K562 (cell line): ENCODE data around the gene SUB1. TPM values are rescaled to one million over a fixed set of nuclear protein-coding genes. Genes with fewer than 3 reads are reported as not detected.

Experiments used
- ATAC-seq: fragments of 200-7000 bp; cut with Tn5 transposase; 3 replicates; pipeline ENCODE4 v1.9.1; 2020; ENCODE audit warnings: moderate library complexity
- BruUV-seq: library from RNA; stranded (reverse); fragments of 400-500 nt; replicated peaks from 2 replicates; lab custom pipeline; 2021; lab: Mats Ljungman, UMichigan
- CTCF ChIA-PET: fragments of 300-600 bp; formaldehyde crosslinking; extraction: SDS; loops from one replicate; lab custom pipeline; 2021; ENCODE audit warnings: low intra/inter-chr PET ratio; lab: Yijun Ruan, JAX
- POLR2A ChIA-PET: fragments of 300-600, 350-650 bp; sonication (Branson Sonifier 250); formaldehyde crosslinking; extraction: SDS; loops from one replicate; lab custom pipeline; 2021; ENCODE audit warnings: antibody characterized with exemption, inconsistent platforms; lab: Yijun Ruan, JAX
- DNase-seq, 4 experiments: peaks; one replicate each; pipeline versions ENCODE4 v3.0.0 to v3.0.0-alpha.2; 2011 to 2018; ENCODE audit warnings: low spot score in 3 of 4, mixed read lengths in 3 of 4; ENCODE audit errors: extremely low read depth in 1 of 4
- FAIRE-seq: peaks from 2 replicates; lab custom pipeline; 2011; peaks lifted over from hg19 to GRCh38; lab: Jason Lieb, UNC
- H2AFZ ChIP-seq: 2 replicates; pipeline ENCODE4 v1.6.0; 2011; ENCODE audit warnings: low read depth, low read length, control low read depth, inconsistent platforms
- H3K27ac ChIP-seq: fragments of 200-600 bp; 3 replicates; pipeline ENCODE4 v1.8.0; 2011; ENCODE audit warnings: low read depth, mild to moderate bottlenecking, control low read depth, inconsistent platforms, low read length, moderate library complexity, mixed read lengths; ENCODE audit errors: extremely low read depth
- H3K27me3 ChIP-seq, 2 experiments: fragments of 300-600 bp in 1 of 2; 2 replicates in 1 of 2; 3 replicates in 1 of 2; pipeline versions ENCODE4 v1.6.0 to v1.8.0; 2011; ENCODE audit warnings: inconsistent platforms in 2 of 2, low read length in 2 of 2, mild to moderate bottlenecking in 1 of 2, mixed read lengths in 1 of 2, moderate library complexity in 1 of 2; ENCODE audit not compliant: control insufficient read depth in 2 of 2, insufficient read depth in 2 of 2
- H3K36me3 ChIP-seq: fragments of 300-600 bp; 3 replicates; pipeline ENCODE4 v1.8.0; 2011; ENCODE audit warnings: mild to moderate bottlenecking, low read length, inconsistent platforms; ENCODE audit not compliant: control insufficient read depth, insufficient read depth
- H3K4me1 ChIP-seq, 2 experiments: fragments of 200-600 bp in 1 of 2; replicated peaks in 1 of 2; 2 replicates in 1 of 2; 3 replicates in 1 of 2; pipeline versions ENCODE4 v1.5.1 to v1.8.0; 2011; ENCODE audit warnings: inconsistent platforms in 2 of 2, low read length in 2 of 2, mild to moderate bottlenecking in 1 of 2, mixed read lengths in 1 of 2, moderate library complexity in 1 of 2; ENCODE audit not compliant: control insufficient read depth in 2 of 2, insufficient read depth in 2 of 2
- H3K4me2 ChIP-seq: 2 replicates; pipeline ENCODE4 v1.6.1; 2011; ENCODE audit warnings: low read length, control low read depth, inconsistent platforms, mixed read lengths; ENCODE audit not compliant: insufficient read depth
- H3K4me3 ChIP-seq: fragments of 200-600 bp; sonication (generic), shearing (Covaris generic); 2 replicates; pipeline ENCODE4 v1.5.1; 2016; ENCODE audit warnings: control low read depth, inconsistent platforms
- H3K79me2 ChIP-seq: fragments of 200-600 bp; 3 replicates; pipeline ENCODE4 v1.8.0; 2011; ENCODE audit warnings: low read length, inconsistent platforms; ENCODE audit not compliant: control insufficient read depth, insufficient read depth
- H3K9ac ChIP-seq, 2 experiments: 2 replicates each; pipeline versions ENCODE4 v1.6.0 to v1.6.1; 2011; ENCODE audit warnings: low read depth in 2 of 2, low read length in 2 of 2, control low read depth in 1 of 2, inconsistent platforms in 1 of 2, mild to moderate bottlenecking in 1 of 2, mixed read lengths in 1 of 2; ENCODE audit not compliant: insufficient read depth in 1 of 2
- H3K9me1 ChIP-seq: one replicate; pipeline ENCODE4 v1.6.0; 2011; ENCODE audit warnings: inconsistent platforms, mild to moderate bottlenecking, low read length, moderate library complexity; ENCODE audit not compliant: control insufficient read depth, insufficient read depth
- H3K9me3 ChIP-seq: replicated peaks from 2 replicates; pipeline ENCODE4 v1.5.1; 2011; ENCODE audit warnings: low read depth, low read length, inconsistent platforms; ENCODE audit not compliant: control insufficient read depth, insufficient read depth
- H4K20me1 ChIP-seq: replicated peaks from 2 replicates; pipeline ENCODE4 v1.6.1; 2011; ENCODE audit warnings: low read length, inconsistent platforms, mixed read lengths; ENCODE audit not compliant: control insufficient read depth, insufficient read depth
- BACH1 ChIP-seq: fragments of 200-800 bp; sonication (Bioruptor generic); IDR thresholded peaks from 2 replicates; pipeline ENCODE4 v1.6.1; 2016; ENCODE audit warnings: missing genetic modification characterization, missing compliant biosample characterization
- EHMT2 ChIP-seq: fragments of 450-650 bp; IDR thresholded peaks from 2 replicates; pipeline ENCODE4 v1.6.1; 2018; ENCODE audit warnings: antibody characterized with exemption
- GABPA ChIP-seq: fragments of 200-800 bp; sonication (Bioruptor generic); conservative IDR thresholded peaks from 2 replicates; pipeline ENCODE4 v1.6.1; 2016; ENCODE audit warnings: low read depth, missing genetic modification characterization, missing compliant biosample characterization
- HNRNPLL ChIP-seq: fragments of 200-400 bp; formaldehyde crosslinking; IDR thresholded peaks from 2 replicates; pipeline ENCODE4 v1.6.1; 2017; ENCODE audit warnings: low read length, low read depth, mild to moderate bottlenecking; ENCODE audit not compliant: poor library complexity, severe bottlenecking
- JUN ChIP-seq, 2 experiments: sonication (generic) in 1 of 2; formaldehyde crosslinking in 1 of 2; IDR thresholded peaks; 2 replicates each; pipeline versions ENCODE4 v1.6.1 to v1.8.0; 2012 to 2022; ENCODE audit warnings: borderline replicate concordance in 2 of 2, mild to moderate bottlenecking in 2 of 2, improper control_type of control experiment in 1 of 2, low read depth in 1 of 2, low read length in 1 of 2, missing genetic modification reagents in 1 of 2
- MITF ChIP-seq: IDR thresholded peaks from 2 replicates; pipeline ENCODE4 v1.6.1; 2014; ENCODE audit warnings: antibody characterized with exemption
- NFE2 ChIP-seq: IDR thresholded peaks from 2 replicates; pipeline ENCODE4 v1.6.1; 2014; ENCODE audit warnings: antibody characterized with exemption, low read depth
- PRMT5 ChIP-seq: sonication (generic); formaldehyde crosslinking; IDR thresholded peaks from 2 replicates; pipeline ENCODE4 v1.5.0; 2020; ENCODE audit warnings: missing genetic modification reagents
- SMAD2 ChIP-seq: fragments of 150-350 bp; IDR thresholded peaks from 2 replicates; pipeline ENCODE4 v1.6.1; 2014; ENCODE audit warnings: low read depth, mild to moderate bottlenecking, low read length
- STAG1 ChIP-seq: sonication (generic); formaldehyde crosslinking; IDR thresholded peaks from 2 replicates; pipeline ENCODE4 v1.5.0; 2020; ENCODE audit warnings: missing genetic modification reagents, borderline replicate concordance
- TGIF2 ChIP-seq: sonication (generic); formaldehyde crosslinking; IDR thresholded peaks from 2 replicates; pipeline ENCODE4 v1.8.1; 2022; ENCODE audit warnings: mild to moderate bottlenecking, missing genetic modification reagents, moderate library complexity
- TSHZ1 ChIP-seq: fragments of 250-450 bp; sonication (Bioruptor Pico); IDR thresholded peaks from 2 replicates; pipeline ENCODE4 v1.4.0; 2020; ENCODE audit warnings: mild to moderate bottlenecking, moderate library complexity
- WHSC1 ChIP-seq: IDR thresholded peaks from one replicate; pipeline ENCODE4 v1.6.1; 2012; ENCODE audit warnings: low read length, control low read depth, inconsistent platforms
- ZBTB26 ChIP-seq: fragments of 450-650 bp; formaldehyde crosslinking; IDR thresholded peaks from 2 replicates; pipeline ENCODE4 v1.4.0; 2022; ENCODE audit warnings: missing genetic modification characterization
- ZNF311 ChIP-seq: fragments of 250-450 bp; sonication (Bioruptor Pico); IDR thresholded peaks from 2 replicates; pipeline ENCODE4 v1.4.0; 2020; ENCODE audit warnings: mild to moderate bottlenecking, moderate library complexity
- ZNF75A ChIP-seq: fragments of 450-650 bp; formaldehyde crosslinking; IDR thresholded peaks from 2 replicates; pipeline ENCODE4 v1.4.0; 2020; ENCODE audit warnings: mild to moderate bottlenecking
- WGBS: fragments of 100-300 bp; shearing (Covaris generic); methylation state at CpG from one replicate; pipeline ENCODE4 v1.1.6; 2016; ENCODE audit warnings: low coverage, mixed read lengths; ENCODE audit not compliant: insufficient coverage; ENCODE audit errors: missing lambda C conversion rate; 5-methylcytosine and 5-hydroxymethylcytosine counted together
- in situ Hi-C: fragments of 300-500 bp; cut with MboI; formaldehyde crosslinking; loops from 4 replicates; pipeline ENCODE4 v1.15.0; 2018; ENCODE audit warnings: inconsistent platforms, mixed read lengths
- intact Hi-C: fragments of 100-400 bp; cut with micrococcal nuclease; formaldehyde crosslinking; loops from 2 replicates; pipeline ENCODE4 v1.14.2; 2022
- polyA plus RNA-seq, 8 experiments: library from polyadenylated mRNA; depleted of rRNA in 4 of 8; stranded (reverse) in 5 of 8; unstranded in 3 of 8; fragments of >200 nt; fragmentation: Nextera tagmentation in 2 of 8; fragmentation: Illumina TruSeq in 1 of 8; extraction: Ambion mirVana in 2 of 8; extraction: Trizol in 1 of 8; gene quantifications; 2 replicates each; pipeline versions ENCODE4 v1.2.1 to v1.2.3, GENCODE V29; 2011 to 2014; ENCODE audit warnings: inconsistent platforms in 1 of 8, missing spikeins in 1 of 8
- total RNA-seq, 7 experiments: library from RNA; depleted of rRNA in 6 of 7; stranded (reverse); fragments of >200 nt in 6 of 7; fragmentation: Illumina TruSeq in 2 of 7; extraction: Trizol in 2 of 7; gene quantifications; 2 replicates each; pipeline versions ENCODE4 v1.2.1 to v1.2.3, GENCODE V29; 2011 to 2021; ENCODE audit warnings: low replicate concordance in 1 of 7

The SUB1 gene
- total and polyA plus RNA-seq, 9 of the 15 experiments (the other 6 are each of a cell fraction or from before 2014, with no cell fraction given) = 336 to 1,031 (median 700) TPM

- peak; percentile 66 for FAIRE-seq
- WGBS = 10% methylated on average over 10 of the region's 10 CpGs
- peak; percentile 90 for TF ChIP-seq BACH1
- no peak for TF ChIP-seq WHSC1
- no peak for TF ChIP-seq STAG1 (CRISPR knock-in tag)
- no peak for TF ChIP-seq PRMT5 (CRISPR knock-in tag)
- peak; percentile 65 for TF ChIP-seq ZNF311 (CRISPR knock-in tag)
- no peak for TF ChIP-seq SMAD2
- TF ChIP-seq TSHZ1 (CRISPR knock-in tag) = no peak
- no peak for TF ChIP-seq HNRNPLL
- TF ChIP-seq GABPA (tag) = no peak
- TF ChIP-seq MITF = no peak
- TF ChIP-seq ZBTB26 (CRISPR knock-in tag) = no peak
- TF ChIP-seq EHMT2 = peak; percentile 71
- TF ChIP-seq TGIF2 (CRISPR knock-in tag) = no peak
- peak; percentile 75; the same call in 1 of the 2 replicates for TF ChIP-seq JUN (IDR thresholded peaks at IDR 0.05; ENCODE audit: borderline replicate concordance, low read depth, low read length)
- no peak for TF ChIP-seq JUN (CRISPR knock-in tag; IDR thresholded peaks at IDR 0.05; ENCODE audit: borderline replicate concordance)
- peak; percentile 83 for TF ChIP-seq NFE2
- no peak for TF ChIP-seq ZNF75A (CRISPR knock-in tag)
These were observed 42.9 kb upstream of the SUB1 start for GRCh38 chr5:32542216-32543059.

More at GRCh38 chr5:32542216-32543059, 42.9 kb upstream of the SUB1 start:
- DNase-seq (peak in 2 of 4 experiments; percentile 11 to 42), ATAC-seq (peak; percentile 73)
- Histone ChIP-seq H3K36me3 (no peaks in the 10 kb centered on the region), H3K4me2 (peak overlapping the region; percentile 11; the same call in 1 of the 2 replicates), H4K20me1 (no peaks in the 10 kb centered on the region), H3K79me2 (no peaks in the 10 kb centered on the region), H3K27ac (peak overlapping the region; percentile 57; the same call in 2 of the 3 replicates), H3K27me3 (no peaks in the 10 kb centered on the region), H3K9ac (no peak overlapping the region; a peak in 1 of 4 replicates), H3K9me3 (no peaks in the 10 kb centered on the region), H3K9me1 (no peaks in the 10 kb centered on the region), H3K4me1 (peaks cover 0 to 6% of the 10 kb centered on the region in 2 experiments; a peak in 3 of 5 replicates), H2AFZ (peak overlapping the region; percentile 82), H3K4me3 (no peak overlapping the region)
- intact Hi-C loops (no loop called here), in situ Hi-C loops (no loop called here)
- ChIA-PET POLR2A (no interaction called here), CTCF (no interaction called here)
- no TSS peak for BruUV-seq
